Measurements from ENCODE around the gene SPHKAP.
"Not testable (repeated sequence)": the region's sequence is repeated elsewhere in the genome, so short reads cannot be mapped to it uniquely, and the experiment has no call there.

Gene SPHKAP

DNA sequence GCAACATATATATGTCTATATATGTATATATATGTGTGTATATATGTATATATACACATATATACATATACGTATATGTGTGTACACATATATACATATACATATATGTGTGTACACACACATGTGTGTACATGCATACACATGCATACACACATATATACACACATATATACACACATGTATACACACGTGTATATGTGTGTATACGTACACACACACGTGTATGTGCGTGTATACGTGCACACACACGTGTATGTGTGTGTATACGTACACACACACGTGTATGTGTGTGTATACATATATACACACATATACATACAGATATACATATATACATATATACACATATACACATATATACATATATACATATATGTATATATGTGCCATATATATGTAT lies 89.4 kb downstream of the SPHKAP start:
- no peak for FAIRE-seq

- FAIRE-seq = no peak
Measured at GRCh38 chr2:228086561-228086960, 94.9 kb downstream of the SPHKAP start.

- FAIRE-seq = no peak
Measured at GRCh38 chr2:228084717-228085116, 96.8 kb downstream of the SPHKAP start.

- FAIRE-seq = no peak
Measured at GRCh38 chr2:228083131-228083530, 98.4 kb downstream of the SPHKAP start.

GRCh38 chr2:228082571-228082970 lies 98.9 kb downstream of the SPHKAP start:
- FAIRE-seq = no peak

DNA sequence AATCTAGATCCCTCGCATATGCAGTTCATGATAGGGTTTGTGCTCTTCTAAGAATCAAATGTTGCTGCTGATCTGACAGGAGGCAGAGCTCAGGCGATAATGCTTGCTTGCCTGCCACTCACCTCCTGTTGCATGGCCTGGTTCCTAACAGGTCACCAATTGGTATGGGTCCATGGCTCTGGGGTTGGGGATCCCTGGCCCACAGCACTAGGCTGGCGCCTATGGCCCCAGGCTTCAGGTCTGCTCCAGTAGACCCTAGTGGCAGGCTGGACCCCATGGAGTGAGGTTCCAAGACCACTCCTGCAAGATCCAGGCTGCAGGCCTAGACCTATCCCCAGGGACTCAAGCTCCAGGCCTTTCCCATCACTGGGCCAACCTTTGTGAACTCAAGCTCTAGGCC lies 102.3 kb downstream of the SPHKAP start:
- FAIRE-seq = no peak

DNA sequence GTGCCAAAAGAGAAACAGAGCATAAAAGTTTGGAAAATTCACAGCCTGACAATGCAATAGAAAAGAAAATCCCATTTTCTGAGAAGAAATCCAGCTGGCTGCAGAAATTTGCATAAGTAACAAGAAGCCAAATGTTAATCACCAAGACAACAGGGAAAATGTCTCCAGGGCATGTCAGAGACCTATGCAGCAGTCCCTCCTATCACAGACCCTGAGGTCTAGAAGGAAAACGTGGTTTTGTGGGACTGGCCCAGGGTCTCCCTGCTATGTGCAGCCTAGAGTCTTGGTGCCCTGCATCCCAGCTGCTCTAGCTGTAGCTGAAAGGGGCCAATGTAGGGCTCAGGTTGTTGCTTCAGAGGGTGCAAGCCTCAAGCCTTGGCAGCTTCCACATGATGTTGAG lies 104.8 kb downstream of the SPHKAP start:
- FAIRE-seq = not testable (repeated sequence)

DNA sequence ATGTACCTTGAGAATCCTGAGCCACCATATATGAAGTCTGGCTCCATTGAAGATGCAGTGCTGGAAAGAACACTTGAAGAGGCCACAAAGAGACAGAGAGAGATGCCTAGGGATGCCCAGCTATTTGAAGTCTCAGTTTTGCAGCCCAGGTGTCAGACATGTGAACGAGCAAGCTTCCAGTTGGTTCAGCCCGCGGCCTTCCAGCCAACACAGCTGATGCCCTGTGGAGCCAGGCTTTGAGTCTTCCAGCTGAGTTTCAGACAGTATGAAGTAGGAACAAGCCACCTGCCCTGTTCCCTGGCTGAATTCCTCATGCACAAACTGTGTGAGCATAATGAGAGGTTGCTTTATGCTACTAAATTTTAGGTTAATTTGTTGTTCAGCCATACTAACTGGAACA lies 108.8 kb downstream of the SPHKAP start:
- no peak for FAIRE-seq

DNA sequence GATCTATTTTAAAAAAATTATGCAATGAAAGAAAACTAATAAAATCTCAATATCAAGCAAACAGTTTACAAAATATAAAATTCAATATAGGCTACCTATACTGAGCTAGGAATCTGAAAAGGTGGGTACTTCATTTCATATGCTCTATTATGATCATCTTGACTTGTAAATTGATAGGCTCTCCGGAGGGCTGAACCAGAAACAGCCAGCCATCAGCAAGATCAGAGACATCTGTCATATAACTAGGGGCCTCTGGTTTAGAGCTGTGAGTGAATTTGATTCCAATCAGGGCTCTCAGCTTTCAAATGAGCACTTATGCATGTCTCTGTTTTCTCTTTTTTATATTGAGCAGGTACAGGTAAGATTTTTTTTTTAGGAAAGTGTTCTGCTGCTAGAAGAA lies 114.2 kb downstream of the SPHKAP start:
- FAIRE-seq = no peak

GRCh38 chr2:228066126-228066798 lies 115.2 kb downstream of the SPHKAP start:
- no peak for FAIRE-seq

- FAIRE-seq = no peak
Measured at GRCh38 chr2:228065686-228066085, 115.8 kb downstream of the SPHKAP start.

DNA sequence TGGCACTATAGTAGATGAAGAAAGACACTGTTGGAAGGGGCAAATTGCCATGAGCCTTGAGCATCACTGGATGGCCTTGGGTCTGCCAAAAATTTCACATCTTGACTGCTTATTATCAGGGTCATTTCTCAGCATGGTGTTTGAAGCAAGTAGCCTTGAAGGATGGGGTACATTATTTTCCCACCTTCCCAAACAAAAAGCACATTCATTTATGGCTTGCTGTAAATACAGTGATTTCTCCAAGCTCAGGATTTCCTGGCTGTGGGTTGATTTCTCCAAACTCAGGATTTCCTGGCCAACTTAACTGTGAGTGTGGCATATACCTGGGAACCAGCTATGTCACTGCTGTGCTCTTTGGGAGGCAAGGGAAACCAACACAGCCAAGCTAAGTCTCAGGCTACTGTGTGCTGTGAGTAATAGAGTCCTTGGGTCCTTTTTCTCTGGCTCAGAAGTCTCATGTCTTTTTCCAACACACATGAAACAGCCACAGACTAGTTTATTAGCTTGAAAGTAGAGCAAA lies 116.6 kb downstream of the SPHKAP start:
- FAIRE-seq = no peak

GRCh38 chr2:228064024-228064423 lies 117.5 kb downstream of the SPHKAP start:
- no peak for FAIRE-seq

- no peak for FAIRE-seq
Measured at GRCh38 chr2:228063558-228063957, 117.9 kb downstream of the SPHKAP start.

DNA sequence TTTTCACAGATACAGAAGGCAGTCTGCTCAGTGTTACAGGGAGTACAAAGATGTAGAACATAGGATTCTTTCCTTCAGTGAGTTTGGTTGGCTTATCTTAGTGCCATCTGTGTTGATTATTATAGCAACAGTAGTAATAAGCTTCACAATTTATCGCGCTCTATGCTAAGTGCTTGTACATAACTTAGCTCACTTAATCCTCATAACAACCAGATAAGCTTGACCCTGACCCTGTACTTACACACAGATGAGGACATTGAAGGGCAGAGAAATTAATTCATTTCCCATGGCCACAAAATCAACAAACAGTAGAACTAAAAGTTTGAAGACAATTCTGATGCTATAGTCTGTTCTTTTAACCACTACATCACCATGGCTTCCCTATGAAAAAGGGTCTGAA lies 121.8 kb downstream of the SPHKAP start:
- no peak for FAIRE-seq

DNA sequence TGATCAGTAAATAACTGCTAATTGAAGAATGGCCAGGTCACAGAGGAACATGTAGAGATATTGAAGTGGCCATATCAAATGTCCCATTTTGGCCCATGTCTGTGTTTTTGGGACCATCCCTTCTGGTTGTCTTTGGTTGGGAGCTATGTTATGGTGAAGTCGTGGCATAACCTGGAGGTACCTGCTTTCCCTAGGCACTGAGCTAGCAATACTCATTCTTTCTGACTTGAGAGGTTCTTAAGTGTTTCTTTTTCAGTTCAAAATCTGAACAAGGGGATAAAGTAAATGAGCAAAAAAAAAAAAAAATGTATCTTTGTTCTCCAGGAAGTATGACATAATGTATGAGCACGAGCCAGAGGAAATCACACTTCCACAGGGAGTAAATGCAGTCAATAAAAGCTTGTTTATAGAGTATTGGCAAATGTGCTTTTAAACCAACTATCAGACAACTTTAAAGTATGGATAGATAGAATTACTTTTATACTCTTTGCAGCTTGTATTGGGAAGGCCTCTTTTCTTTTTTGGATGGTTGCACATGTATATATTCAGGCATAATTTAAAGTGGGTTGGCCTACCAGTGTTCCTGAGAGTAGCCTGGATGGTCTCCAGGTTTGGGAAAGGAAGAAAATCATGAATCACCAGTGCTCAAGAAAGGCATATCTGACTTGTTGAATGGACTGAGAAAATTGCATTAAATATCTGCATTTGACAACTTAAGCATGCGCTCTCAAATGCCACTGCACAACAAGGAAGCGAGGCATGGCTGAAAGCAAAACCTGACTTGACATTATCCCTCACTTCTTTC lies 125.0 kb downstream of the SPHKAP start:
- no peak for FAIRE-seq

- FAIRE-seq = peak; percentile 87
Measured at GRCh38 chr2:228048838-228049490, 132.5 kb downstream of the SPHKAP start.

DNA sequence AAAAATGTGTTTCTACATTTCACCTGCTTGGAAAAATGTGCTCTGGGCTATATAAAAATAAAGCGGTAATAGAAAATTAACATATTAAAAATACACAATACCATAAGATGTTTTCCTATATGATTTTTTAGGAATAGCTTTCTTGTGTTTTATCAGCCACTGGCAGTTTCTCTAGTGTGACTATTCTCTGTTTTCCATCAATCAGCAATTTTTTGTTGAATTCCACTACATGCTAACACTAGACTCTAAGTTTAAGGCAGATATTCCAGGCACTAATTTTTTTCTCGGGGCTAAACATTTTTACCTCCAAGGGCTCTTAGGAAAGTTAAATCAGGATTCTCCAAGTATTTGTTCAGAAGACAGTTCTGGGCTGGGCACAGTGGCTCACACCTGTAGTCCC lies 140.5 kb downstream of the SPHKAP start:
- FAIRE-seq = no peak

GRCh38 chr2:228039752-228040534 lies 141.5 kb downstream of the SPHKAP start:
- FAIRE-seq = peak; percentile 82

DNA sequence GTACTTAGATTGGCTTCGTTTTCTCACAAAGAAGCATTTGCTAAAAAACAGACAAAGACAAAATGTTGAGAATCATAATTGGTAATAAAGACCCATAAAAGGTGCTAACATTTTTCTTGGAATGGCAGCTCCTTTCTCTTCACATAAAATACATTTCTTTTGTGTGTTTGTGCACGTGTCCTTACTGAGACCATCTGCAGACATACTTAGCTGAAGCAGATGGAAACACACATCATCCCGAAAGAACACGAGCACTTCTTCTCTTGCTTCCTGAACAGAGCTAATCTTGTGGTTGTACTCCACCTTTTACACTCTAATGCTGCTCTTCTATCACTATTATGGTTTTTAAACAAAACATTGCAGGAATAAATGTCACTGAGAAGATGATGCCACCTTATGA lies 142.5 kb downstream of the SPHKAP start:
- FAIRE-seq = no peak

GRCh38 chr2:228037915-228038314 lies 143.6 kb downstream of the SPHKAP start:
- FAIRE-seq = no peak

DNA sequence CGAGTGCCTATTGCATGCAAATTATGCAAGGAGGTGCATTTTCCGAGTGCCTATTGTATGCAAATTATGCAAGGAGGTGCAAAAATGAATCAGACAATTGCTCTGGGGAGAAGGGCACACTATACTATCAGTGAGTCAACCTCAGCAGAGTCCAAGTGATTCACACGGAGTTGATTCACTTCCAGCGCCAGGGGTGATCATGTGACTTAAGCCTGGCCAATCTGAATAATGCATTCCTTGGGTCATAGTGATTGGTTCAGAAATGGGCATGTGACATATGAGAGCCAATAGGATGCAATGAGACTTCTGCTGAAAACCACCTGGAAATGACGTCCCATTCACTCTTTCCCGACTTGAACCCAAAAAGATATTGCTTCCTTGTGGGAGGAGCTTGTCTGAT lies 157.9 kb downstream of the SPHKAP start:
- FAIRE-seq = no peak

DNA sequence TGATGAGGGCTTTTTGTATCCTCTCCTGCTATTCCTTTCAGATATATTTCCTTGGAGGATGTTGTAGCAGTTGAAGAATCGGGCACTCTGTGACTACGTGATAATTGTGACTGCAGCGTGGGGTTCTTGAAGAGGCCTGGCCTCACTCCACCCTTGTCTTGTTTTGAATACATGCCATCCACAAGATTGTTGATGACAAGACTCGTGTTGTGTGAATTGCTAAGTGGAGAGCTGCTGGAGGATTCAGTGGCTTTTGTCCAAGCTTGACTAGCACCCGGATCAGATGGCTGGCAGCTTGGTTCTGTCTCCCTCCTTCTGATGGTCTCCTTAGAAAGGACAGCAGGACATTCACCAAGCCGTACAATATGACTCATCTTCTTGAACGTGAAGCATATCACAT lies 163.2 kb downstream of the SPHKAP start:
- no peak for FAIRE-seq

Data from islet of Langerhans (tissue), 1 donor.